HG02571 (cell line): Measurements from ENCODE around the gene TTC4.

Experiments
- ATAC-seq: cut with Tn5 transposase; IDR thresholded peaks from one replicate; pipeline ENCODE4 v1.9.1; 2021; ENCODE audit warnings: mild to moderate bottlenecking, moderate library complexity; ENCODE audit not compliant: unreplicated experiment

TTC4 gene

DNA sequence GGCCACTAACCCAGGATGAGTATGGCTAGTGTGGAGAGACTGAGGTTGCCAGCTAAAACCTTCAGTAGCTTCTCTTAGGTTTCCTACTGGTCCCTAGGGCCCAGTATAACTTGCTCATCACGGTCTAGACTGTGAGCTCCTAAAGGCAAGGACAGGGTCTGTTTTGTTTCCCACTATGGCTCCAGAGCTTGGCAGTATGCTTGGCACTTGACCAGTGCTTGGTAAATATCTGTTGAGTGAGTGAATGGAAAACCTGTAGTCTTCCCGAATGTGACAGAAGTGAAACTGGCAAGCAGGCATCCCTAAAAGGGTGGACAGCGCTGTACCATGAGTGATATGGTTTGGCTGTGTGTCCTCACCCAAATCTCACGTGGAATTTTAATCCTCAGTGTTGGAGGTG, 61.8 kb downstream of the TTC4 start:
- ATAC-seq, result no peak

DNA sequence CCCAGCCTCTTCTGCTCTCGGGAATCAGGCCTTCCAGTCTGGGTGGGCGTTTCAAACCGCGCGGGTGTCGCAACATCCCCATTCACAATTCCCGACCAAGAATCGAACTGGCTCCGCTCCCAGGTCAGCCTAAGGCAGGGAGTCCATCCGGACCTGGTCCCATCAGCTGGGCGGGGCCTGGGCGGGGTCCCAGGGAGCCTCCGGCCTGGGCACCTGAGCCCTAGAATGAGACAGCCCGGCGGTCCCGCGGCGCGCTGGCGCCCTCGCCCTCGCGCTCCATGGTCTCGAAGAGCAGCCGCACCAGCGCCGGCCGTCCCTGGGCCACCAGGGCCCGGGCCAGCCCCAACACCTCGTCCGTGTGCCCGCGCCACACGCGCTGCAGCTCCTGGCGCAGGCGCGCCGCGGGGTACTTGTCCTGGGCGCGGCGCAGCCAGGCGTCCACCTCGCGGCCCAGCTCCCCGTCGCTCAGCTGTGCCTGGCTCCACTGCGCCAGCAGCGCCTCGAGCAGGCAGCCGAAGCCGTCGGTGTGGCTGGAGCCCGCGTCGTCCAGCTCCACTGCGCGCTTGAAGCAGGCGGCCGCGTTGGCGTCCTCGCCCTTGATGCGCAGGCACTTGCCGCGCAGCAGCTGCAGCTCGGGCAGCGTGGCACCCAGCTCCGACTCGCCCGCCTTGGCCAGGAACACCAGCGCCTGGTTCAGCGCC, 65.5 kb downstream of the TTC4 start:
- no peak for ATAC-seq

DNA sequence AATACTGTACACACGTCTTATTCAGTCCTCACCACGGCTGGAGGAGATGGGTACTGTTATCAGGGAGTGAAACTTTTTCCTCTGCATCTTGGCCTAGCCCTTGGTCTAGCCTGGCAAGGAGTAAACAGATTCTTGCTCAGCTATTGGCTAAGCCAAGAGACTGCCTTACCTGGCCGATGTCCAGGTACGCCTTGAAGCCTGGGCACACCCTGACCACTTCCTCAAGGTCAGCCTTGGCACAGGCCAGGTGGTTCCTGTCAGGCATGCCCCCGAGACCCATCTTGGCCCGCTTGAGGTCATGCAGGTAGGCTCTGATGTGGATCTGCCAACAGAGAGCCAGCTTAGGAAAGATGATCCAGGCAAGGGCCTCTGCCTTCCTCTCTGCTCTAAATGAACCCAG, 66.5 kb downstream of the TTC4 start:
- no peak for ATAC-seq

DNA sequence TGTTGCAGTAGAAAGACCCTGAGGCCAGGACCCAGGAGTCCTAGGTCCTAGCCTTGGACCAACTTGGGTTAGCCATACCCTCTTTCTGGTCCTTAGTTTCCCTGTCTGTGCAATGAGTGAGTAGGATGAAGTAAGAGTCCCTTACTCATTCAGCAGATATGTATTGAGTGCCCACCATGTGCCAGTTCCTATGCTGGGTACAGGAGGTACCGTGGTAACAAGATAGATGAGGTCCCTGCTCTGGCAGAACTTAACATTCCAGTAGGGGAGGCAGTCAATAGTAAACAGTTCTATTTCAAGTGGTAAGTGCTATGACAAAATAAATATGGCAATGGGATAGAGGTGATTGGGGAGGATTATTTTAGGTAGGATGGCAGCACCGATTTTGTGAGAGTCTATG, 66.9 kb downstream of the TTC4 start:
- no peak for ATAC-seq

DNA sequence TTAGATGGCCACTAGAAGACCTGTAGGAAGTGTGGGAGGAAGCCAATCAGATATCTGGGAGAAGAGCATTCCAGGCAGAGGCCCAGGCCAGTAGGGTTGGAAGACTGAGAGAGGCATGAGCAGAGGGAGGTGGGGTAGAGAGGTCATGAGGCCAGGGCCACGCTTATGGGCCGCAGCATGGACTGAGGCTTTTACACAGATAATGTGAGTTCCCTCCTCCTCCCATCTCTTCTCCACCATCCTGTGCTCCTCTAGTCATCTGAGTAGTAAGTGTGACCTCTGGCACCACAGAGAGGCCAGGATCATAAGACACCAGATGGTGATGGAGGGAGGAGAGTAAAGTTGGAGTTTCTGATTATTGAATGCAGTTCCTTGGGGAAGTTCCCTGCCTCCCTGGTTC, 68.4 kb downstream of the TTC4 start:
- no peak for ATAC-seq

DNA sequence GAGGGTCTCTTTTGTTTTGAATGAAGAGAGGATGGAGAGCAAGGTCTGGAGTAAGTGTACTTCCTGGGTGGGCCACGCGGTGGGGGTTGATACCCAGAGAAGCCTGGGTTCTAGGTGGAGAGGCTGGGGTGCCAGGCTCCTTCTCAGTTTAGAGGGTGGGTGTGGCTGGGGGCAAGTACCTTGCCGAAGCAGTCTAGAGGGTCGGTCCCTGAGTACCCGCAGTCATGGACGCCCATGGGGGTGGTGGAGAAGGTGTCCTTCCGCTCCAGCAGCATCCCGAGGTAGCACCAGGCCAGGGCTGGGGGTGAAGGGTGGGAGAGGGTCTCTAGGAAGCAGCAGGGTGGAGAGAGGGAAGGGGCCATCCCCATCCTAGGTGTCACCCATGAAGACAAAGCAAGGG, 71.1 kb downstream of the TTC4 start:
- ATAC-seq, result no peak

DNA sequence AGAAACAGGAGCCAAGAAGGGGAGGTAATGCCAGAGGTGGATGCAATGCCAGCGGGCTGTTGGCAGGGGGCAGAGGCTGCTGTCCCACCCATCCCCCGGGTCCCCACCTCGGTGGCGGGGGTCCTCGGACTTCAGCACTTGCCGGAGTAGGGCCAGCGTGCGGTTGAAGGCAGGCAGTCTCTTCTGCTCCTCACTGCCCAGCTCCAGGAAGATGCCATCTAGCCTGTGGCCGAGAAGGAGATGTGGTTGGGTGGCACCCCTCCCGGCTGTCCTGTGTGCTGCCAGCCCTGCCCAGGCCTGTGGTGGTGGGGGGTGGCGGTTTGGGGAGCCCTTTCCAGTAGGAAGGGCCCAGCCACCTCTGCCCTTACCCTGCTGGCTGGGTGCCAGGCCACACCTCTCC, 71.9 kb downstream of the TTC4 start:
- ATAC-seq, result no peak

DNA sequence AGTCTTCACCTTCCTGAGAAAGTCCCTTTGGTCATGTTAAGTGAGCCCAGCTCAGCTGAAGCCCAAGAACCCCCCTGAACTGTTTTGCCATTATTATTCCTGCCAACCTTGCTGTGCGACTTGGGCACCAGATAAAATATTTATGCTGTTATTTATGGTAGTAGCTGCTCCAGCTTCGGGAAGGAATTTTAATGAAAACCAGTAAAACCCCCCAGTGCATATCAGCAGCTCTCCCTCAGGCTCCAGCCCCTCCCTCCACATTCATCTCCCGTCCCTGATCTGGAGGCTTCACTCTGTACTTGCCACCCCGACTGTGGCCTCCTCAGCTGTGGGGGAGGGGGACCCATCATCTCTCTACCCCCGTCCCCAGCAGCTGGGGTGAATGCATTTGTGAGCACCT, 72.8 kb downstream of the TTC4 start:
- ATAC-seq, result no peak

DNA sequence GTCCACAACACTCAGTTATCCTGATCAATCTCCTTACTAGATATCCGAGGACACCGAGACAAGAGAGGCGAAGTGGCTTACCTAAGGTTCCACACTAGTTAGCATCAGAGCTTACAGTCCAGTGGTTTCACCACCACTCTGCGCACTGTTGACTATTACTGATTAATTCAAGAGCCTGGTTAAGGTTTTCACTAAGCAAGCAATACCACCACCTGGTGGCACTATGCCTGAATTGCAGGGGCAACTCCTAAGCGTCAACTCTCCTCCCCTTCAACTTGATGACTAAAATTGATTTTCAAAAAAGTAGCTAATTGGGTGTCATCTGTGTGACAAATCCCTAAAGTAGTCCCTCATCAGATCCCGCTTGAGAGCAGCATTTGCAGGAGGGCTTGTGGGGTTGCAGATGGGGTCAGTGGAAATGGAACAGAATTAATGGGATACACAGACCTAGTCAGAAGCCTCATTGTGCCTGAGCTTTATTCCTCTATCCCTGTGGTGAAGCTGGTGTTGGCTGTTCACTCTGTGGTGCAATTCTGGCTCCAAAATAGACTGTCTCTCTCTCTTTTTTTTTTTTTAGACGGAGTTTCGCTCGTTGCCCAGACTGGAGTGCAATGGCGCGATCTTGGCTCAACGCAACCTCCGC, 76.3 kb downstream of the TTC4 start:
- no peak for ATAC-seq
